ENCODE results near the gene PARN. TPM values are rescaled to one million over a fixed set of nuclear protein-coding genes. Genes with fewer than 3 reads are reported as not detected.

Gene PARN
- polyA plus RNA-seq (2011; rRNA removed) (18.5 and 31.9 TPM in 2 replicates), polyA minus RNA-seq (2011; rRNA and poly(A)+ RNA removed) (12.1 and 13.5 TPM in 2 replicates)

- Histone ChIP-seq H3K27me3 (ENCODE audit: control insufficient read depth, insufficient read depth, low read length) (no peaks in the 10 kb centered on the region), H3K4me3 (ENCODE audit: low read depth, low read length) (peak within 1 kb of the TSS; percentile 87), H3K36me3 (ENCODE audit: control insufficient read depth, insufficient read depth, low read length) (peaks cover 3% of the 10 kb centered on the region; the same call in 1 of the 2 replicates)
- DNase-seq (ENCODE audit: low read depth): peak; percentile 81
- ChIA-PET CTCF (interaction anchor here (1.1 kb wide), 1 partner anchor 102 kb away, joined by 3 read pairs; no protein-coding TSS in a partner anchor), POLR2A (no interaction called here)
- TF ChIP-seq CTCF (IDR thresholded peaks at IDR 0.05; ENCODE audit: insufficient read depth, low read depth, low read length): no peak
Measured at GRCh38 chr16:14629919-14630619, at the start of gene PARN. PARN (minus strand) TSS chr16:14630260; CDS start chr16:14630125, 135 bp downstream.

GRCh38 chr16:14678748-14679497 lies 48.9 kb upstream of the PARN start:
- TF ChIP-seq CTCF (IDR thresholded peaks at IDR 0.05; ENCODE audit: insufficient read depth, low read depth, low read length): no peak
- Histone ChIP-seq H3K27me3 (ENCODE audit: control insufficient read depth, insufficient read depth, low read length) (peaks cover 3% of the 10 kb centered on the region), H3K4me3 (ENCODE audit: low read depth, low read length) (no peak overlapping the region), H3K36me3 (ENCODE audit: control insufficient read depth, insufficient read depth, low read length) (no peaks in the 10 kb centered on the region)
- no peak for DNase-seq (ENCODE audit: low read depth)
- POLR2A ChIA-PET: no interaction called here
- CTCF ChIA-PET: no interaction called here

- Histone ChIP-seq H3K27me3 (ENCODE audit: control insufficient read depth, insufficient read depth, low read length) (peaks cover 3% of the 10 kb centered on the region), H3K36me3 (ENCODE audit: control insufficient read depth, insufficient read depth, low read length) (no peaks in the 10 kb centered on the region), H3K4me3 (ENCODE audit: low read depth, low read length) (no peak overlapping the region)
- ChIA-PET POLR2A (no interaction called here), CTCF (no interaction called here)
- no peak for DNase-seq (ENCODE audit: low read depth)
- no peak for TF ChIP-seq CTCF (IDR thresholded peaks at IDR 0.05; ENCODE audit: insufficient read depth, low read depth, low read length)
Measured at GRCh38 chr16:14677627-14678026, 47.6 kb upstream of the PARN start.

- no peak for DNase-seq (ENCODE audit: low read depth)
- CTCF ChIA-PET: no interaction called here
- POLR2A ChIA-PET: no interaction called here
- Histone ChIP-seq H3K4me3 (ENCODE audit: low read depth, low read length) (no peak overlapping the region), H3K36me3 (ENCODE audit: control insufficient read depth, insufficient read depth, low read length) (no peaks in the 10 kb centered on the region), H3K27me3 (ENCODE audit: control insufficient read depth, insufficient read depth, low read length) (peaks cover 3% of the 10 kb centered on the region)
- no peak for TF ChIP-seq CTCF (IDR thresholded peaks at IDR 0.05; ENCODE audit: insufficient read depth, low read depth, low read length)
Measured at GRCh38 chr16:14676633-14677032, 46.6 kb upstream of the PARN start.

GRCh38 chr16:14672403-14672971 lies 42.4 kb upstream of the PARN start:
- CTCF ChIA-PET: no interaction called here
- POLR2A ChIA-PET: no interaction called here
- no peaks in the 10 kb centered on the region for H3K27me3 ChIP-seq (ENCODE audit: control insufficient read depth, insufficient read depth, low read length)
- no peak for TF ChIP-seq CTCF (IDR thresholded peaks at IDR 0.05; ENCODE audit: insufficient read depth, low read depth, low read length)
- H3K36me3 ChIP-seq (ENCODE audit: control insufficient read depth, insufficient read depth, low read length): peaks cover 4% of the 10 kb centered on the region
- H3K4me3 ChIP-seq (ENCODE audit: low read depth, low read length): no peak overlapping the region
- no peak for DNase-seq (ENCODE audit: low read depth)
